OCI-LY1 (cell line): ENCODE measurements around the gene BMP8A.

Source experiments
- H2AFZ ChIP-seq: fragments of 200-600 bp; sonication (generic), shearing (Covaris generic); 2 replicates; pipeline ENCODE4 v1.6.0; 2014; ENCODE audit warnings: antibody characterized with exemption, mild to moderate bottlenecking, low read length
- H3F3A ChIP-seq: fragments of 200-600 bp; sonication (generic), shearing (Covaris generic); 2 replicates; pipeline ENCODE4 v1.6.0; 2014; ENCODE audit warnings: mild to moderate bottlenecking, antibody characterized with exemption, low read length, moderate library complexity; ENCODE audit not compliant: insufficient read depth
- H3K27ac ChIP-seq: fragments of 200-600 bp; sonication (generic); 2 replicates; pipeline ENCODE4 v1.5.1; 2014; ENCODE audit warnings: low read length, mixed run types, mild to moderate bottlenecking, low read depth; ENCODE audit not compliant: poor library complexity, severe bottlenecking
- H3K27me3 ChIP-seq: fragments of 200-600 bp; sonication (generic); 2 replicates; pipeline ENCODE4 v1.6.0; 2014; ENCODE audit warnings: antibody characterized with exemption, mild to moderate bottlenecking, low read length, moderate library complexity; ENCODE audit not compliant: insufficient read depth
- H3K36me3 ChIP-seq: fragments of 200-600 bp; sonication (generic); 2 replicates; pipeline ENCODE4 v1.6.1; 2014; ENCODE audit warnings: mild to moderate bottlenecking, antibody characterized with exemption, low read length, moderate library complexity, mixed read lengths; ENCODE audit not compliant: insufficient read depth
- H3K4me1 ChIP-seq: fragments of 200-600 bp; sonication (generic); 2 replicates; pipeline ENCODE4 v1.5.1; 2014; ENCODE audit warnings: mild to moderate bottlenecking, low read length, moderate library complexity; ENCODE audit not compliant: insufficient read depth, severe bottlenecking
- H3K4me2 ChIP-seq: fragments of 200-600 bp; sonication (generic), shearing (Covaris generic); 2 replicates; pipeline ENCODE4 v1.6.1; 2014; ENCODE audit warnings: low read length
- H3K4me3 ChIP-seq: fragments of 200-600 bp; sonication (generic); 2 replicates; pipeline ENCODE4 v1.5.1; 2014; ENCODE audit warnings: low read length, low read depth, mild to moderate bottlenecking, mixed read lengths; ENCODE audit not compliant: poor library complexity, severe bottlenecking
- H3K79me2 ChIP-seq: fragments of 200-600 bp; shearing (Covaris generic); 2 replicates; pipeline ENCODE4 v1.6.1; 2016; ENCODE audit warnings: mixed run types, low read length, mixed read lengths; ENCODE audit not compliant: insufficient read depth
- H3K9ac ChIP-seq: fragments of 200-600 bp; sonication (generic), shearing (Covaris generic); 2 replicates; pipeline ENCODE4 v1.6.1; 2014; ENCODE audit warnings: mild to moderate bottlenecking, low read length, mixed read lengths
- H3K9me2 ChIP-seq: fragments of 200-600 bp; sonication (generic), shearing (Covaris generic); 2 replicates; pipeline ENCODE4 v1.6.1; 2014; ENCODE audit warnings: low read depth, mild to moderate bottlenecking, low read length, mixed read lengths
- H3K9me3 ChIP-seq: fragments of 200-600 bp; shearing (Covaris generic); 2 replicates; pipeline ENCODE4 v1.6.1; 2014; ENCODE audit warnings: low read length, mixed read lengths
- H4K20me1 ChIP-seq: fragments of 200-600 bp; sonication (generic), shearing (Covaris generic); 2 replicates; pipeline ENCODE4 v1.6.0; 2016; ENCODE audit warnings: mild to moderate bottlenecking, low read length; ENCODE audit not compliant: insufficient read depth
- EZH2 ChIP-seq: fragments of 200-600 bp; sonication (generic), shearing (Covaris generic); IDR thresholded peaks from 2 replicates; pipeline ENCODE4 v1.8.0; 2017; ENCODE audit warnings: borderline replicate concordance, mixed run types, mild to moderate bottlenecking, antibody characterized with exemption, low read length, moderate library complexity, mixed read lengths
- TF ChIP-seq, protein P1 (sequence below): fragments of 200-600 bp; sonication (generic), shearing (Covaris generic); IDR thresholded peaks from 2 replicates; pipeline ENCODE4 v1.5.1; 2017; ENCODE audit warnings: mild to moderate bottlenecking, antibody characterized with exemption, low read length, moderate library complexity, mixed read lengths

Gene BMP8A, protein sequence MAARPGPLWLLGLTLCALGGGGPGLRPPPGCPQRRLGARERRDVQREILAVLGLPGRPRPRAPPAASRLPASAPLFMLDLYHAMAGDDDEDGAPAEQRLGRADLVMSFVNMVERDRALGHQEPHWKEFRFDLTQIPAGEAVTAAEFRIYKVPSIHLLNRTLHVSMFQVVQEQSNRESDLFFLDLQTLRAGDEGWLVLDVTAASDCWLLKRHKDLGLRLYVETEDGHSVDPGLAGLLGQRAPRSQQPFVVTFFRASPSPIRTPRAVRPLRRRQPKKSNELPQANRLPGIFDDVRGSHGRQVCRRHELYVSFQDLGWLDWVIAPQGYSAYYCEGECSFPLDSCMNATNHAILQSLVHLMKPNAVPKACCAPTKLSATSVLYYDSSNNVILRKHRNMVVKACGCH

DNA sequence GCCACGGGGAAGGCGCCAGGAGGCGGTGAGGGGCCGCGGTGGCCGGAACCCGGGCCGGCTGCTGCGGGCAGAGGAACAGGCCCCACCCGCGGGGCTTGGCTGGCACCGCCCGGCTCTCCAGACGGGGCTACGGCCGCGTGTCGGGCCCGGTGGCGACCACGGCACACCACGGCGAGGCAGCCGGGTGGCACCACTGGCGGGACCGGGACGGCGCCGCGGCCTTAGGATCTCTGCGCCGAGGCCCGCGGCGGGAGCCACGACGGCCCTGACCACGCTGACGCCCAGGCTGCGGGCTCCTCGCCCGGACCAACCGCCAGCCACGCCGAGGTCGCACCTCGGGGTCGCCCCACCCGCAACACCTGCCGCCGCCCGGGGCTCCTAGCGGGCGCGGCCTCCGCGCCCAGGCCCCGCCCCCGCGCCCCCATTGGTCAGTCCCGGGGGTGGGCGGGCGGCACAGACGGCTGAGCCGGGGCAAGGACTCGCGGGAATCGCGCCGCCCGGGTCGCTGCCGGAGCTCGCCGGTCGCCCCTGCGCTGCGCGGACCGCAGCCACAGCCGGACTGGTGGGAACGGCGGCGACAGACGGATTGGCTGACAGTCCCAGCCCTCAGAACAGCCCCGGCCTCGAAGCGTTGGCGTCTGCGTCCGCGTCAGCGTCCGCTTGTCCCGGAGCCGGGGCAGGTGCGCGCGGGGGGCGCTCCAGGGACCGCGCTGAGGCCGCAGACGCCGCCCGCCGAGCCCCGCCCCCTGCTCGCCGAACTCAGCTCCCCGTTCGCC is at the start of gene BMP8A:
TSS of gene BMP8A (plus strand) at position 491 of the 776 bp plus-strand sequence. CDS start 356 bp downstream, outside the sequence.
- Histone ChIP-seq H3K27ac (no peak within 1 kb of the TSS), H3K9ac (no peak within 1 kb of the TSS; the same call in 1 of the 2 replicates), H3K4me2 (peak within 1 kb of the TSS; percentile 86), H3K36me3 (peaks cover 10% of the 10 kb centered on the region), H3F3A (no peaks in the 10 kb centered on the region), H3K79me2 (no peaks in the 10 kb centered on the region), H4K20me1 (no peaks in the 10 kb centered on the region), H3K4me1 (peaks cover 11% of the 10 kb centered on the region), H3K9me2 (no peaks in the 10 kb centered on the region), H3K4me3 (peak within 1 kb of the TSS; percentile 64), H3K27me3 (no peaks in the 10 kb centered on the region), H2AFZ (no peak within 1 kb of the TSS), H3K9me3 (no peaks in the 10 kb centered on the region)
- TF ChIP-seq, protein P1, sequence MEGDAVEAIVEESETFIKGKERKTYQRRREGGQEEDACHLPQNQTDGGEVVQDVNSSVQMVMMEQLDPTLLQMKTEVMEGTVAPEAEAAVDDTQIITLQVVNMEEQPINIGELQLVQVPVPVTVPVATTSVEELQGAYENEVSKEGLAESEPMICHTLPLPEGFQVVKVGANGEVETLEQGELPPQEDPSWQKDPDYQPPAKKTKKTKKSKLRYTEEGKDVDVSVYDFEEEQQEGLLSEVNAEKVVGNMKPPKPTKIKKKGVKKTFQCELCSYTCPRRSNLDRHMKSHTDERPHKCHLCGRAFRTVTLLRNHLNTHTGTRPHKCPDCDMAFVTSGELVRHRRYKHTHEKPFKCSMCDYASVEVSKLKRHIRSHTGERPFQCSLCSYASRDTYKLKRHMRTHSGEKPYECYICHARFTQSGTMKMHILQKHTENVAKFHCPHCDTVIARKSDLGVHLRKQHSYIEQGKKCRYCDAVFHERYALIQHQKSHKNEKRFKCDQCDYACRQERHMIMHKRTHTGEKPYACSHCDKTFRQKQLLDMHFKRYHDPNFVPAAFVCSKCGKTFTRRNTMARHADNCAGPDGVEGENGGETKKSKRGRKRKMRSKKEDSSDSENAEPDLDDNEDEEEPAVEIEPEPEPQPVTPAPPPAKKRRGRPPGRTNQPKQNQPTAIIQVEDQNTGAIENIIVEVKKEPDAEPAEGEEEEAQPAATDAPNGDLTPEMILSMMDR, result peak; percentile 4; the same call in 1 of the 2 replicates
- TF ChIP-seq EZH2, result no peak

DNA sequence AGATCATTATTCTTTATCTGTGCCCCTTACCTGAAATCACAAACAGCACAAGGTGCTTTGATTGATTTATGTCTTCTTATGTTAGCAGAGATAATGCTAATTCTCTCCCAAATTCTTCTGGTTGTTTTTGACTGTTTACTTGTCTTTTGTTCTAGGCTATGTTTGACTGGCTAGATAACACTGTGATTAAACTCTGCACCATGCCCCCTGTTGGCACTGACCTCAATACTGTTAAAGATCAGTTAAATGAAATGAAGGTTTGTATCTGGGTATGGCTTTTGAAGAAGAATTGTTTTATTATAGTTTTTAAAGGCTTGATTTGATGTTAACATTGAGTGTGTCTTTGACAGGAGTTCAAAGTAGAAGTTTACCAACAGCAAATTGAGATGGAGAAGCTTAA is 49.6 kb upstream of the BMP8A start:
- Histone ChIP-seq H4K20me1 (no peaks in the 10 kb centered on the region), H3K27ac (no peak overlapping the region), H3K4me1 (no peaks in the 10 kb centered on the region), H3K4me3 (no peak overlapping the region), H2AFZ (no peak overlapping the region), H3K36me3 (peaks cover 79% of the 10 kb centered on the region), H3K79me2 (no peaks in the 10 kb centered on the region), H3F3A (no peaks in the 10 kb centered on the region), H3K4me2 (no peak overlapping the region), H3K27me3 (no peaks in the 10 kb centered on the region), H3K9me2 (no peaks in the 10 kb centered on the region), H3K9me3 (no peaks in the 10 kb centered on the region), H3K9ac (no peak overlapping the region)
- TF ChIP-seq, protein P1, result no peak
- TF ChIP-seq EZH2, result no peak

DNA sequence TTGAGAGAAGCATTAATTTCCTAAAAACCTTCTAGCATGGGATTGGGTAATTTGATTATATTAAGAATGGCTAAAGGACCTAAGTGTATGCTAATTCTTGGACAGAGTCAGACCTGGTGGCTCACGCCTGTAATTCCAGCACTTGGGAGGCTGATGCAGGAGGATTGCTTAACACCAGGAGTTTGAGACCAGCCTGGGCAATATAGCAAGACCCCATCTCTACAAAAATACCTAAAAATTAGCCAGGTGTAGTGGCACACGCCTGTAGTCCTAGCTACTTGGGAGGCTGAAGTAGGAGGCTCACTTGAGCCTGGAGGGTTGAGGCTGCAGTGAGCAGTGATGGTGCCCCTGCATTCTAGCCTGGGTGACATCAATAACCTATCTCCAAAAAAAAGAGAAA is 45.9 kb upstream of the BMP8A start:
- Histone ChIP-seq H2AFZ (no peak overlapping the region), H3K27ac (no peak overlapping the region), H3K4me1 (no peaks in the 10 kb centered on the region), H4K20me1 (no peaks in the 10 kb centered on the region), H3K27me3 (no peaks in the 10 kb centered on the region), H3K4me3 (no peak overlapping the region), H3K9me2 (no peaks in the 10 kb centered on the region), H3K36me3 (peaks cover 90% of the 10 kb centered on the region), H3K9ac (no peak overlapping the region), H3K9me3 (no peaks in the 10 kb centered on the region), H3K79me2 (no peaks in the 10 kb centered on the region), H3F3A (no peaks in the 10 kb centered on the region), H3K4me2 (no peak overlapping the region)
- TF ChIP-seq, protein P1, result no peak
- no peak for TF ChIP-seq EZH2
